CD4-positive, alpha-beta T cell treated with Interleukin-6 at 100 ng/mL for 8 hours (primary cell): Measurements from ENCODE around the gene SPRED3.
"Not testable (repeated sequence)": the region's sequence is repeated elsewhere in the genome, so short reads cannot be mapped to it uniquely, and the experiment has no call there.

Source experiments
- DNase-seq: peaks from one replicate; pipeline ENCODE4 v3.0.0-alpha.2; 2020; ENCODE audit warnings: mixed read lengths, low spot score

The SPRED3 gene

GRCh38 chr19:38420935-38421334, 32.4 kb downstream of the SPRED3 start:
- no peak for DNase-seq

- no peak for DNase-seq
Measured at GRCh38 chr19:38421856-38422255, 33.4 kb downstream of the SPRED3 start.

- DNase-seq: no peak
Measured at GRCh38 chr19:38422438-38422837, 33.9 kb downstream of the SPRED3 start.

GRCh38 chr19:38424272-38424671, 35.8 kb downstream of the SPRED3 start:
- DNase-seq: no peak

GRCh38 chr19:38425222-38425809, 36.8 kb downstream of the SPRED3 start:
- no peak for DNase-seq

- peak; percentile 24 for DNase-seq
Measured at GRCh38 chr19:38425810-38426466, 37.4 kb downstream of the SPRED3 start, which contains the start of gene RASGRP4. Gene RASGRP4, minus strand, starts transcription at chr19:38426219. Its CDS starts 128 bp downstream, at chr19:38426091.

GRCh38 chr19:38427035-38427677, 38.7 kb downstream of the SPRED3 start:
- DNase-seq: not testable (repeated sequence)

GRCh38 chr19:38429055-38429810, 40.7 kb downstream of the SPRED3 start:
- DNase-seq: no peak

GRCh38 chr19:38429811-38430156, 41.3 kb downstream of the SPRED3 start:
- DNase-seq: no peak

GRCh38 chr19:38430931-38431330, 42.4 kb downstream of the SPRED3 start:
- no peak for DNase-seq

- DNase-seq: peak; percentile 20
Measured at GRCh38 chr19:38433268-38433733, 44.8 kb downstream of the SPRED3 start, which contains the start of gene RYR1. Gene RYR1, plus strand, starts transcription at chr19:38433691. Its CDS starts 139 bp downstream, at chr19:38433830.

- DNase-seq: no peak
Measured at GRCh38 chr19:38434549-38435051, 46.1 kb downstream of the SPRED3 start.

- DNase-seq: no peak
Measured at GRCh38 chr19:38437295-38437694, 48.8 kb downstream of the SPRED3 start.

- DNase-seq: no peak
Measured at GRCh38 chr19:38437917-38438316, 49.4 kb downstream of the SPRED3 start.

GRCh38 chr19:38440592-38440991, 52.1 kb downstream of the SPRED3 start:
- no peak for DNase-seq

GRCh38 chr19:38441657-38442348, 53.3 kb downstream of the SPRED3 start:
- DNase-seq: no peak

GRCh38 chr19:38442736-38443135, 54.2 kb downstream of the SPRED3 start:
- DNase-seq: no peak

- no peak for DNase-seq
Measured at GRCh38 chr19:38443458-38443999, 55.0 kb downstream of the SPRED3 start.

- no peak for DNase-seq
Measured at GRCh38 chr19:38444026-38444425, 55.5 kb downstream of the SPRED3 start.

GRCh38 chr19:38445362-38445761, 56.9 kb downstream of the SPRED3 start:
- DNase-seq: no peak

- DNase-seq: no peak
Measured at GRCh38 chr19:38448225-38448624, 59.7 kb downstream of the SPRED3 start.
